HG02571 (cell line): ENCODE results near the gene CCDC7.
A peak's percentile ranks its signal among the peaks of the same experiment; 100 is the strongest.
"Not testable (repeated sequence)": the region's sequence is repeated elsewhere in the genome, so short reads cannot be mapped to it uniquely, and the experiment has no call there.

Source experiments
- ATAC-seq: cut with Tn5 transposase; IDR thresholded peaks from one replicate; pipeline ENCODE4 v1.9.1; 2021; ENCODE audit warnings: mild to moderate bottlenecking, moderate library complexity; ENCODE audit not compliant: unreplicated experiment

The CCDC7 gene

DNA sequence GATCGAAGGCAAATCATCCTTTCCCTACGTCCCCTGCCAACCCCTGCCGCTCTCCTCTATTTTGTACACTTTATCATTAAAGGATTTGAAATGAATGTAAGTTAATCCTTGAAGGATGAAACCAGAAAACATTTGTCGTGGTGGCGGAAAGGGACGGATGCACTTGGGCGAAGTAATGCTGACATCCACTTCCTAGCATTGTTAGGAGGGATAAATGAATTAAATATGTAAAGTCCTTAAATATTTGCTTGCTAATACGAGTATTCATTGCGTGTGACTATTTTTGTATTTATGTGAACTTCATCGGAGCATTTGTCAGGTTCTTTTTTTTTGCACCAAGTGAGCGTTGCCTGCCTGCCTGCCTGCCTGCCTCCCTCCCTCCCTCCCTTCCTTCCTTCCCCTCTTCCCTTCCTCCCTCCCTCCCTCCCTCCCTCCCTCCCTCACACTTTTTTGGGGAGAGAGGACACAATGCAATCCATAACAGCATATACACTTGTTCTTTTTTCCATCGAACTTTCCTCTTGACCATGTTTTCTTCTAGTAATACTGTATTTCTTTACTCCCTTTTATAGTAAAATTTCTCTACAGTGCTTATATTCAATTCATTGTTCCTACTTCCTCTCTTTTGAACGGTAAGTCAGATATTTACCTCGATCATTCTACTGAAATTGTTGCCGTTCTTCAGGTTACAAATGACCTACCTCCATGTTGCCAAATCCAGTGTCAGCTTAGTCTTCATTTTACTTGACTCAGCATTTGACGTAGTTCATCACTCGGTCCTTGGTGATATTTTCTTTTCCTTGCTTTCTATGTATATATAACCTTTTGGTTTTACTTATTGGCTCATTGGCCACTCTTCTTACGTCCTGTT lies 831 bp downstream of the CCDC7 start:
- ATAC-seq = peak; percentile 8

DNA sequence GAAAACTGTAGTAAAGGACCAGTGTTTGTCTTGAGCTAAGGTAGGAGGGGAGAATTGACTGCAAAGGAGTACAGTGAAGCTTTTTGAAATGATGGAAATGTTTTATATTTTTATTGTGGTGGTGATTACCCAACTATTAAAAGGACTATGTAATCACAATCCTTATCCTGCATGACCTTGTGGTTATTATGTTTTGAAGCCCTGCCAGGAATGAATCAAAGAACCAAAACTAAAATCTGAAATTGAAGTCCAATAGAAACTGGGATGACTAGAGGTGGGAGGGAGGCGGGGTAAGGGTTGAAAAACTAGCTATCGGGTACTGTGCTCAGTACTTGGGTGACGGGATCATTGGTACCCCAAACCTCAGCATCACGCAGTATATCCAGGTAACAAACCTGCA lies 8.2 kb downstream of the CCDC7 start:
- ATAC-seq = no peak

GRCh38 chr10:32459051-32459698 lies 13.2 kb downstream of the CCDC7 start:
- ATAC-seq = no peak

DNA sequence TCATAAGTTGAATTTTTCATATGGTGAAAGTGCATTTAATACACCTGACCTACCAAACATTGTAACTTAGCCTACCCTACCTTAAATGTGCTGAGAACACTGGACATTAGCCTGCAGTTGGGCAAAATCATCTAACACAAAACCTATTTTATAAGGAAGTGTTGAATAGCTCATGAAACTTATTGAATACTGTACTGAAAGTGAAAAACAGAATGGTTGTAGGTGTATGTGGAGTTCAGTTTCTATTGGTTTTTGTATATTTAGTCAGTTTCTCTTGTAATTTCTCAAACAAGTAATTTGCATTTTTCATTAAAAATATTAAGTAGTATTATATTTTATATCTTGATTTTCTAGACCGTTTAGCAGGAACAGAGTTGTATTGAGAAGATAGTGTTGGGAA lies 15.3 kb downstream of the CCDC7 start:
- ATAC-seq = no peak

DNA sequence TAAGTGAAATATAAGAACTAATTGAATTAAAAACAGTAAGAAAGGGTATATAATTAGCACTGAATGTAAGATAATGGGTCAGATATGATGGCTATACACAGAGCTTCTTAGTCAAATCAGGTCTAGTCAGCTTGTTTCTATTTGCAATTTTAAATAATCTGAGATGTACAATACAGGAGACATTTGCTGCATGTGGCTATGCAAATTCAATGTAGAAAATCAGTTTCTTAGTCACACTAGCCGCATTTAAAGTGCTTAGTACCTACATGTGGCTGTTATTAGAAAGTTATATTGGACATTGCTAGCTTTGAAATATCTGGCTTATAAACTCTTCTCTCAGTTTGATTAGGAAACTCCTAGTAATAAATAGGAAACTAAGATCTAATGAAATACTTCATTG lies 25.3 kb downstream of the CCDC7 start:
- ATAC-seq = no peak

- no peak for ATAC-seq
Observed at GRCh38 chr10:32477499-32477898, 31.6 kb downstream of the CCDC7 start.

DNA sequence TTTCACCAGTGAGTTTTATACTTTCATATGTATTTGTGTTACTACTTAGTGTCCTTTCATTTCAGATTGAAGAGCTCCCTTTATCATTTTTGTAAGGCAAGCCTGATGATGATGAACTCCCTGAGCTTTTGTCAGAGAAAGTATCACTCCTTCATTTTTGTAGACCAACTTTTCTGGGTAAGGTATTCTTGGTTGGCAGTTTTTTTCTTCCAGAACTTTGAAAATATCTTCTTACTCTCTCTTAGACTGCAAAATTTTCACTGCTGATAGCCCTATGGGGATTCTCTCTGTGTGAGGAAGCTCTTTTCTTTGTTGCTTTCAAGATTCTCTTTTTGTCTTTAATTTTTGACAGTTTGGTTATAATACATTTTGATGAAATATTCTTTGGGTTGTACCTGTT lies 35.7 kb downstream of the CCDC7 start:
- no peak for ATAC-seq

GRCh38 chr10:32483019-32483502 lies 37.1 kb downstream of the CCDC7 start:
- not testable (repeated sequence) for ATAC-seq

GRCh38 chr10:32488038-32488437 lies 42.1 kb downstream of the CCDC7 start:
- ATAC-seq = not testable (repeated sequence)

- no peak for ATAC-seq
Observed at GRCh38 chr10:32489158-32489557, 43.2 kb downstream of the CCDC7 start.

GRCh38 chr10:32489901-32490300 lies 44.0 kb downstream of the CCDC7 start:
- ATAC-seq = no peak

DNA sequence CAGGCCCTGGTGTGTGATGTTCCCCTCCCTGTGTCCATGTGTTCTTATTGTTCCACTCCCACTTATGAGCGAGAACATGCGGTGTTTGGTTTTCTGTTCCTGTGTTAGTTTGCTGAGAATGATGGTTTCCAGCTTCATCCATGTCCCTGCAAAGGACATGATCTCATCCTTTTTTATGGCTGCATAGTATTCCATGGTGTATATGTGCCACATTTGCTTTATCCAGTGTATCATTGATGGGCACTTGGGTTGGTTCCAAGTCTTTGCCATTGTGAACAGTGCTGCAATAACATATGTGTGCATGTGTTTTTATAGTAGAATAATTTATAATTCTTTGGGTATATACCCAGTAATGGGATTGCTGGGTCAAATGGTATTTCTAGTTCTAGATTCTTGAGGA lies 48.6 kb downstream of the CCDC7 start:
- ATAC-seq = not testable (repeated sequence)

- ATAC-seq = not testable (repeated sequence)
Observed at GRCh38 chr10:32500136-32500535, 54.2 kb downstream of the CCDC7 start.

DNA sequence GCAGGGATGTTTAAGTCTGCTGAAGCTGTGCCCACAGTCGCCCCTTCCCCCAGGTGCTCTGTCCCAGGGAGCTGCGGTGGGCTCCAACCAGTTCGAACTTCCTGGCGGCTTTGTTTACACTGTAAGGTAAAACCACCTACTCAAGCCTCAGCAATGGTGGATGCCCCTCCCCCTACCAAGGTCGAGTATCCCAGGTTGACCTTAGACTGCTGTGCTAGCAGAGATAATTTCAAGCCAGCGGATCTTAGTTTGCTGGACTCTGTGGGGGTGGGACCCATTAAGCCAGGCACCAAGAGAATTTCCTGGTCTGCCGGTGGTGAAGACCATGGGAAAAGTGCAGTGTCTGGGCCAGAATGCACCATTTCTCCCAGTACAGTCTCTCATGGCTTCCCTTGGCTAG lies 56.0 kb downstream of the CCDC7 start:
- ATAC-seq = no peak

- ATAC-seq = not testable (repeated sequence)
Observed at GRCh38 chr10:32505762-32506420, 60.0 kb downstream of the CCDC7 start.

- ATAC-seq = no peak
Observed at GRCh38 chr10:32511599-32511998, 65.7 kb downstream of the CCDC7 start.

GRCh38 chr10:32516567-32517495 lies 70.9 kb downstream of the CCDC7 start:
- no peak for ATAC-seq

GRCh38 chr10:32530231-32530630 lies 84.3 kb downstream of the CCDC7 start:
- ATAC-seq = no peak

DNA sequence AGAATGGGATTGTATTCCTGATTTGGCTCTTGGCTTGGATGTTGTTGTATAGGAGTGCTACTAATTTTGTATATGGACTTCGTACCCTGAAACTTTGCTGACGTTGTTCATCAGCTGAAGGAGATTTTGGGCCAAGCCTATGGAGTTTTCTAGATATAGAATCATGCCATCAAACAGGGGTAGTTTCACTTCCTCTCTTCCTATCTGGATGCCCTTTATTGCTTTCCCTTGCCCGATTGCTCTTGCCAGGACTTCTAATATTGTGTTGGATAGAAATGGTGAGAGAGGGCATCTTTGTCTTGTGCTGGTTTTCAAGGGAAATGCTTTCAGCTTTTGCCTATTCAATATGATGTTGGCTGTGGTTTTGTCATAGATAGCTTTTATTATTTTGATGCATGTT lies 92.3 kb downstream of the CCDC7 start:
- no peak for ATAC-seq

GRCh38 chr10:32540691-32541470 lies 94.9 kb downstream of the CCDC7 start:
- no peak for ATAC-seq
